ENCODE measurements around the gene STUB1.

- TF ChIP-seq, protein P1, sequence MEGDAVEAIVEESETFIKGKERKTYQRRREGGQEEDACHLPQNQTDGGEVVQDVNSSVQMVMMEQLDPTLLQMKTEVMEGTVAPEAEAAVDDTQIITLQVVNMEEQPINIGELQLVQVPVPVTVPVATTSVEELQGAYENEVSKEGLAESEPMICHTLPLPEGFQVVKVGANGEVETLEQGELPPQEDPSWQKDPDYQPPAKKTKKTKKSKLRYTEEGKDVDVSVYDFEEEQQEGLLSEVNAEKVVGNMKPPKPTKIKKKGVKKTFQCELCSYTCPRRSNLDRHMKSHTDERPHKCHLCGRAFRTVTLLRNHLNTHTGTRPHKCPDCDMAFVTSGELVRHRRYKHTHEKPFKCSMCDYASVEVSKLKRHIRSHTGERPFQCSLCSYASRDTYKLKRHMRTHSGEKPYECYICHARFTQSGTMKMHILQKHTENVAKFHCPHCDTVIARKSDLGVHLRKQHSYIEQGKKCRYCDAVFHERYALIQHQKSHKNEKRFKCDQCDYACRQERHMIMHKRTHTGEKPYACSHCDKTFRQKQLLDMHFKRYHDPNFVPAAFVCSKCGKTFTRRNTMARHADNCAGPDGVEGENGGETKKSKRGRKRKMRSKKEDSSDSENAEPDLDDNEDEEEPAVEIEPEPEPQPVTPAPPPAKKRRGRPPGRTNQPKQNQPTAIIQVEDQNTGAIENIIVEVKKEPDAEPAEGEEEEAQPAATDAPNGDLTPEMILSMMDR (conservative IDR thresholded peaks at IDR 0.05; ENCODE audit: low read length) = no peak
- TF ChIP-seq EZH2phosphoT487 (IDR thresholded peaks at IDR 0.05; ENCODE audit: borderline replicate concordance, low read depth, low read length) = no peak
Observed at GRCh38 chr16:657487-657886, 22.7 kb upstream of the STUB1 start.

Data from OCI-LY7 (cell line).